Vagina (tissue), 2 donors: ENCODE measurements around the gene FCMR.

Experiments
- POLR2A ChIP-seq, 2 donors: fragments of 450-650 bp; IDR thresholded peaks; one replicate each; pipeline ENCODE4 v1.6.1; 2017; ENCODE audit warnings: antibody characterized with exemption in 2 of 2, mild to moderate bottlenecking in 2 of 2, moderate library complexity in 2 of 2
- TF ChIP-seq, protein P1 (sequence below), 3 experiments: fragments of 450-650 bp in 2 of 3; fragments of 200-600 bp in 1 of 3; sonication (generic) in 1 of 3; IDR thresholded peaks; one replicate each; pipeline ENCODE4 v1.5.1; 2017 to 2019; ENCODE audit warnings: antibody characterized with exemption in 3 of 3, mild to moderate bottlenecking in 2 of 3, moderate library complexity in 2 of 3

DNA sequence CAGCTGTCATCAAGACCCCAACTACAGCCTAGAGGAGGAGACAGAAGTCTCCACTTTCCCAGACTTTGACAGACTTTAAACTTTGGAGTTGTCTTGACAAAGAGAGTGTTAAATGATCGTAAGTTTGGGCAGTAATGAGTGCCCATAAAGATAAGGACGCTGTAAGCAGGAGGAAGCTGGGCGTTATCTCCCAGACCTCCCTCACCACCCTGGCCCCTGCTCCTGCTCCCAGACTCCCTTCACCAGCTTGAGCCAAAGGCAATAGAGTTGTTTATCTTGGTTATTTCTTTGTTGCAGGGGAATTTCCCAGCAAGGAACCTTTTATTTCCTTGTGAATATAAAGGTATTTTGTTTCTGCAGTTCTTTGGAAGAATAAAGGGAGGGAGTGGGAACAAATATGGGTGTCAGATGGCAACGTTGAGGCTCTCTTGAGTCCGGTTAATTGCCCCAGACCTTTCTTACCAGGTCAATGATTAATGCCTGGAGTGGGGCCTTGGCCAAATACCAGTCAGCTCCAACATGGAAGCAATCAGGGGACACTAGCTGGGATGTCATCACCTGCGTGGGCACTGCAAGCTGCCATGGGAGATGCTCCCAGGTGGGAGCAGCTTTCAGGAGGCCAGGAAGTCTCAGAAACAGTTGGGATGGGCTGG is 20.2 kb upstream of the FCMR start:
- TF ChIP-seq, protein P1, sequence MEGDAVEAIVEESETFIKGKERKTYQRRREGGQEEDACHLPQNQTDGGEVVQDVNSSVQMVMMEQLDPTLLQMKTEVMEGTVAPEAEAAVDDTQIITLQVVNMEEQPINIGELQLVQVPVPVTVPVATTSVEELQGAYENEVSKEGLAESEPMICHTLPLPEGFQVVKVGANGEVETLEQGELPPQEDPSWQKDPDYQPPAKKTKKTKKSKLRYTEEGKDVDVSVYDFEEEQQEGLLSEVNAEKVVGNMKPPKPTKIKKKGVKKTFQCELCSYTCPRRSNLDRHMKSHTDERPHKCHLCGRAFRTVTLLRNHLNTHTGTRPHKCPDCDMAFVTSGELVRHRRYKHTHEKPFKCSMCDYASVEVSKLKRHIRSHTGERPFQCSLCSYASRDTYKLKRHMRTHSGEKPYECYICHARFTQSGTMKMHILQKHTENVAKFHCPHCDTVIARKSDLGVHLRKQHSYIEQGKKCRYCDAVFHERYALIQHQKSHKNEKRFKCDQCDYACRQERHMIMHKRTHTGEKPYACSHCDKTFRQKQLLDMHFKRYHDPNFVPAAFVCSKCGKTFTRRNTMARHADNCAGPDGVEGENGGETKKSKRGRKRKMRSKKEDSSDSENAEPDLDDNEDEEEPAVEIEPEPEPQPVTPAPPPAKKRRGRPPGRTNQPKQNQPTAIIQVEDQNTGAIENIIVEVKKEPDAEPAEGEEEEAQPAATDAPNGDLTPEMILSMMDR (IDR thresholded peaks at IDR 0.05), result no peak
- TF ChIP-seq POLR2A (IDR thresholded peaks at IDR 0.05), result no peak
